HG03139 (cell line): Measurements from ENCODE around the gene MRS2.

Experiments
- ATAC-seq: cut with Tn5 transposase; IDR thresholded peaks from one replicate; pipeline ENCODE4 v1.9.1; 2021; ENCODE audit not compliant: unreplicated experiment

The MRS2 gene

DNA sequence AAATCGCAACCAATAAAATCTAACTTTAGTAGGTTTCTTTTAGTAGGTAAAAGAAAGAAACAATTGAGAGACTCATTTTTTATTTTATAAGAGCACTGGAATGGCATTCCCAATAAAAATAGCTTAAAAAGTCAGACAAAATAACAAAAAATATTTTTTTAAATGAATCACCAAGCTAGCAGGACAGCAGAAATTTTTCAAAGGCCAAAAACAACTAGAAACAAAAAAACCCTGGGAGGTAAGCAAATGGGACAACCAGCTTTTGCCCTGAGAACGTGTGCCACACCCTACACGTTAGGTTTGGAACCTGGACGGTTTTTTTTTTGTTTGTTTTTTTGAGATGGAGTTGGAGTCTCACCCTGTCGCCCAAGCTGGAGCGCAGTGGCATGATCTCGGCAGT, 67.1 kb downstream of the MRS2 start:
- ATAC-seq: no peak

DNA sequence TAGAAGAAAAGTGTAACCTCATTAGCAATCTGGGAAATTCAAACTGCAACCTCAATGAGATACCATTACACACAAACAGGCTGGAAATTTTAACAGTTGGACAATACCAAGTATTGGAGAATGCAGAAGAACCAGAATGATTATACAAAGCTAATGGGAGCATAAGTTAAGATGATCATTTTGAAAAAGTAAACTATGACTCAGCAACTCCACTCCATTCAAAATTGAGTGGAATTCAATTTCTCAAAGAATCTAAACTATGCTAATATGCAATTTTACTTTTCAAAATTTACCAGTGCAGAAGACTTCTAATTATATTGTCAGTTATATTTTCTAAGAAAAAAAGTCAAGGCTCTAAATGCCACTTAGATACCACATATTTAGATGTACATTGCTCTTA, 69.4 kb downstream of the MRS2 start:
- ATAC-seq: no peak
